HG02852 (cell line): ENCODE results near the gene GRIK3.

ENCODE experiments used
- ATAC-seq: cut with Tn5 transposase; IDR thresholded peaks from one replicate; pipeline ENCODE4 v1.9.1; 2021; ENCODE audit warnings: mild to moderate bottlenecking, moderate library complexity; ENCODE audit not compliant: unreplicated experiment

GRIK3 gene

GRCh38 chr1:36796106-36796590, 238.2 kb downstream of the GRIK3 start:
- no peak for ATAC-seq

GRCh38 chr1:36794460-36794859, 239.9 kb downstream of the GRIK3 start:
- no peak for ATAC-seq

GRCh38 chr1:36793452-36793851, 240.9 kb downstream of the GRIK3 start:
- ATAC-seq = no peak

- ATAC-seq = no peak
These were observed 242.0 kb downstream of the GRIK3 start for GRCh38 chr1:36792292-36792691.

GRCh38 chr1:36790191-36790590, 244.1 kb downstream of the GRIK3 start:
- ATAC-seq = no peak

- ATAC-seq = no peak
These were observed 244.8 kb downstream of the GRIK3 start for GRCh38 chr1:36789535-36789934.

- no peak for ATAC-seq
These were observed 246.9 kb downstream of the GRIK3 start for GRCh38 chr1:36787312-36787913.

- no peak for ATAC-seq
These were observed 247.9 kb downstream of the GRIK3 start for GRCh38 chr1:36786425-36786824.

GRCh38 chr1:36784147-36784859, 250.0 kb downstream of the GRIK3 start:
- no peak for ATAC-seq

- no peak for ATAC-seq
These were observed 250.8 kb downstream of the GRIK3 start for GRCh38 chr1:36783475-36783874.

GRCh38 chr1:36782785-36783184, 251.5 kb downstream of the GRIK3 start:
- no peak for ATAC-seq

- no peak for ATAC-seq
These were observed 252.2 kb downstream of the GRIK3 start for GRCh38 chr1:36782085-36782484.

GRCh38 chr1:36781098-36781497, 253.2 kb downstream of the GRIK3 start:
- ATAC-seq = no peak

- no peak for ATAC-seq
These were observed 255.6 kb downstream of the GRIK3 start for GRCh38 chr1:36778740-36779139.

- no peak for ATAC-seq
These were observed 257.1 kb downstream of the GRIK3 start for GRCh38 chr1:36776948-36777831.

GRCh38 chr1:36776256-36776655, 258.1 kb downstream of the GRIK3 start:
- ATAC-seq = no peak

- no peak for ATAC-seq
These were observed 258.6 kb downstream of the GRIK3 start for GRCh38 chr1:36775716-36776115.

GRCh38 chr1:36773827-36774541, 260.3 kb downstream of the GRIK3 start:
- ATAC-seq = no peak

GRCh38 chr1:36772647-36773495, 261.4 kb downstream of the GRIK3 start:
- no peak for ATAC-seq

- no peak for ATAC-seq
These were observed 262.5 kb downstream of the GRIK3 start for GRCh38 chr1:36771660-36772284.
